ENCODE measurements around the gene CAPZB. TPM values are rescaled to one million over a fixed set of nuclear protein-coding genes. Genes with fewer than 3 reads are reported as not detected.

The CAPZB gene
- total and polyA plus RNA-seq, 2 donors (not counting 3 experiments of a cell fraction or from before 2014, with no cell fraction given): 196 to 347 TPM

GRCh38 chr1:19400192-19400611 is 85.1 kb downstream of the CAPZB start:
- no peak overlapping the region for H3K4me2 ChIP-seq (ENCODE audit: insufficient read depth, low read length)
- H3K4me3 ChIP-seq (replicated peaks in 1 of 3; ENCODE audit: insufficient read depth in 1 of 3, low read depth in 1 of 3, low read length in 3 of 3): no peak overlapping the region
- peaks cover 0 to 7% of the 10 kb centered on the region in 2 experiments for H3K36me3 ChIP-seq (ENCODE audit: control insufficient read depth in 2 of 2, extremely low read depth in 1 of 2, insufficient read depth in 2 of 2, low read length in 2 of 2)
- H3K9me3 ChIP-seq (replicated peaks; ENCODE audit: control insufficient read depth, insufficient read depth, low read length): no peaks in the 10 kb centered on the region
- no peak for FAIRE-seq
- POLR2A ChIA-PET: no interaction called here
- peaks cover 4% of the 10 kb centered on the region for H4K20me1 ChIP-seq (replicated peaks; ENCODE audit: control insufficient read depth, extremely low read depth, insufficient read depth, low read length)
- H3K27ac ChIP-seq (ENCODE audit: insufficient read depth, low read depth, low read length): no peak overlapping the region
- intact Hi-C loops (cut with micrococcal nuclease): no loop called here
- no peaks in the 10 kb centered on the region for H3K27me3 ChIP-seq (ENCODE audit: control insufficient read depth in 2 of 2, insufficient read depth in 2 of 2, low read length in 2 of 2)
- H3K4me1 ChIP-seq (ENCODE audit: control insufficient read depth, extremely low read depth, insufficient read depth, low read length): no peaks in the 10 kb centered on the region
- no peak for DNase-seq (ENCODE audit: low read depth, low spot score)
- BruUV-seq (replicated peaks): no TSS peak
- TF ChIP-seq CTCF (IDR thresholded peaks at IDR 0.05; ENCODE audit: extremely low read depth in 1 of 2, insufficient read depth in 1 of 2, low read depth in 1 of 2, low read length in 2 of 2) (no peak), MYC (IDR thresholded peaks at IDR 0.05; ENCODE audit: low read depth, low read length) (no peak), POLR2AphosphoS5 (IDR thresholded peaks at IDR 0.05; ENCODE audit: insufficient read depth, low read depth, low read length) (no peak), FOS (IDR thresholded peaks at IDR 0.05; ENCODE audit: borderline replicate concordance, insufficient read depth, low read length) (no peak), MAX (IDR thresholded peaks at IDR 0.05; ENCODE audit: insufficient read depth, insufficient read length) (no peak), GATA2 (IDR thresholded peaks at IDR 0.05; ENCODE audit: insufficient read depth, insufficient read length, low read depth, low read length) (no peak), POLR2A (IDR thresholded peaks at IDR 0.05; ENCODE audit: low read depth, low read length) (no peak), JUN (IDR thresholded peaks at IDR 0.05; ENCODE audit: borderline replicate concordance, insufficient read depth, insufficient read length, low read depth) (no peak), EZH2 (IDR thresholded peaks at IDR 0.05; ENCODE audit: borderline replicate concordance, low read depth, low read length, severe bottlenecking) (no peak)
- no peak overlapping the region for H2AFZ ChIP-seq (ENCODE audit: low read depth, low read length)
- CTCF ChIA-PET: interaction anchor here (1.3 to 3.9 kb wide), 2 partner anchors 8 to 182 kb away, joined by 3 to 18 read pairs; no protein-coding TSS in a partner anchor
- no peaks in the 10 kb centered on the region for H3K9me1 ChIP-seq (replicated peaks; ENCODE audit: control insufficient read depth, extremely low read depth, insufficient read depth, low read length)
- dilution Hi-C loops (cut with MboI; ENCODE audit: extremely low pct_ligation_motif_present, low sequenced_read_pairs): loop anchor here (25.0 kb wide), 1 partner anchor 237 kb away; the partner anchor contains the start of gene NBL1
- no peak overlapping the region for H3K9ac ChIP-seq (replicated peaks; ENCODE audit: extremely low read depth, insufficient read depth, low read length)
- H3K79me2 ChIP-seq (ENCODE audit: control insufficient read depth, insufficient read depth, low read length): peaks cover 75% of the 10 kb centered on the region
